CD4-positive, alpha-beta T cell (primary cell): ENCODE results near the gene TBX4. TPM values are rescaled to one million over a fixed set of nuclear protein-coding genes. Genes with fewer than 3 reads are reported as not detected.

ENCODE experiments used
- ATAC-seq: fragments of 200-7000 bp; cut with Tn5 transposase; one replicate; pipeline ENCODE4 v1.10.0; 2022; ENCODE audit warnings: mild to moderate bottlenecking; ENCODE audit not compliant: poor library complexity
- CTCF ChIA-PET: fragments of 350-600 bp; sonication (Branson Sonifier 250); formaldehyde crosslinking; loops from one replicate; lab custom pipeline; 2021; ENCODE audit warnings: antibody characterized with exemption, inconsistent platforms; lab: Charles Lee
- POLR2A ChIA-PET: fragments of 350-600 bp; sonication (Branson Sonifier 250); formaldehyde crosslinking; loops from one replicate; lab custom pipeline; 2021; ENCODE audit warnings: antibody characterized with exemption, inconsistent platforms; lab: Charles Lee
- DNase-seq, 14 experiments: peaks; one replicate each; pipeline ENCODE4 v3.0.0-alpha.2; 2013 to 2020; ENCODE audit warnings: mixed read lengths in 2 of 14
- H3K27ac ChIP-seq, 2 donors: one replicate each; pipeline versions ENCODE4 v1.5.1 to v1.7.0; 2013; ENCODE audit warnings: low read length in 2 of 2, low read depth in 1 of 2, mild to moderate bottlenecking in 1 of 2
- H3K27me3 ChIP-seq, 2 experiments: 1 replicate in 1 of 2; 2 replicates in 1 of 2; pipeline versions ENCODE4 v1.6.1 to v1.7.0; 2013; ENCODE audit warnings: low read length in 2 of 2, control low read depth in 1 of 2, mild to moderate bottlenecking in 1 of 2, moderate library complexity in 1 of 2; ENCODE audit not compliant: insufficient read depth in 2 of 2, control insufficient read depth in 1 of 2
- H3K36me3 ChIP-seq: one replicate; pipeline ENCODE4 v1.6.1; 2013; ENCODE audit warnings: low read length, control low read depth; ENCODE audit not compliant: insufficient read depth
- H3K4me1 ChIP-seq: one replicate; pipeline ENCODE4 v1.6.1; 2013; ENCODE audit warnings: low read length, control low read depth; ENCODE audit not compliant: insufficient read depth
- H3K4me3 ChIP-seq: one replicate; pipeline ENCODE4 v1.5.1; 2013; ENCODE audit warnings: mild to moderate bottlenecking, low read length, moderate library complexity
- H3K9me3 ChIP-seq, 2 experiments: 1 replicate in 1 of 2; 2 replicates in 1 of 2; pipeline versions ENCODE4 v1.6.1 to v1.7.0; 2013; ENCODE audit warnings: low read length in 2 of 2, mild to moderate bottlenecking in 2 of 2, control low read depth in 1 of 2, moderate library complexity in 1 of 2; ENCODE audit not compliant: control insufficient read depth in 1 of 2, insufficient read depth in 1 of 2
- H3K27ac Mint-ChIP-seq: one replicate; pipeline ENCODE4 v1.8.0; 2020; ENCODE audit warnings: mixed read lengths
- H3K27me3 Mint-ChIP-seq: one replicate; pipeline ENCODE4 v1.8.0; 2021; ENCODE audit warnings: mixed read lengths
- H3K36me3 Mint-ChIP-seq: one replicate; pipeline ENCODE4 v1.8.0; 2021; ENCODE audit warnings: low read depth, mixed read lengths
- H3K4me1 Mint-ChIP-seq: one replicate; pipeline ENCODE4 v1.8.0; 2021; ENCODE audit warnings: low read depth, mixed read lengths
- H3K4me3 Mint-ChIP-seq: one replicate; pipeline ENCODE4 v1.8.0; 2020; ENCODE audit warnings: mild to moderate bottlenecking, mixed read lengths
- H3K9me3 Mint-ChIP-seq: one replicate; pipeline ENCODE4 v1.8.0; 2020; ENCODE audit warnings: mixed read lengths
- intact Hi-C, 2 experiments: fragments of 100-400 bp; cut with DNase I in 1 of 2; cut with micrococcal nuclease in 1 of 2; formaldehyde crosslinking; loops; one replicate each; pipeline versions ENCODE4 v1.15.1 to v1.9.0; 2023 to 2025; cut with DNase I, micrococcal nuclease
- total RNA-seq, 174 experiments: library from RNA in 2 of 174; stranded (reverse) in 2 of 174; gene quantifications; one replicate each; pipeline ENCODE4 v1.2.3 and lab custom pipeline; 2021 to 2026
- TF ChIP-seq, protein P1 (sequence below): fragments of 200-600 bp; IDR thresholded peaks from one replicate; pipeline ENCODE4 v1.8.0; 2022; ENCODE audit warnings: antibody characterized with exemption, mild to moderate bottlenecking

Gene TBX4
- total RNA-seq, 2 experiments from 2014 or later = not detected

DNA sequence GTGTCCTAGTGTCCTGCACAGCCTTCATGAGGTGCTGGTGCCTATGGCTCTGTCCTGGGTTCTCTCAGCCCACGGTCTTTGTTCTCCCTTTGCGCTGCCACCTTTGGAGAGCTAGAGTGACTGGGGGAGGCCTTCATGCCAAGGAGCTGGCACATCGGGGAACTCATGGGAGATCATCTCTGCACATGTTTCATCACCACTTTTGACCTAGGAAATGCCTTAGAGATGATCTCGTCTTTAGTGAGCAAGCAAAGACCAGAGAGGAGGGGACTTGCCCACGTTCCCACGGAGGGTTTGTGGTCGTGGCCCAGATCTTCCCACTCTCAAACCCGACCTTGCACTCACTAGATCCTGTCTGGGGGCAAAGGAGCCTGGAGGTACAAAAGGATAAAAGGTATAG is 23.5 kb downstream of the TBX4 start:
- ChIA-PET POLR2A (no interaction called here), CTCF (no interaction called here)
- Mint-ChIP-seq H3K27me3 (peaks cover 17% of the 10 kb centered on the region), H3K36me3 (no peaks in the 10 kb centered on the region), H3K9me3 (no peaks in the 10 kb centered on the region), H3K27ac (no peak overlapping the region), H3K4me1 (no peaks in the 10 kb centered on the region), H3K4me3 (no peak overlapping the region)
- Histone ChIP-seq H3K27me3 (peaks cover 0 to 10% of the 10 kb centered on the region in 2 experiments), H3K9me3 (peaks cover 0 to 6% of the 10 kb centered on the region in 2 experiments), H3K4me3 (no peak overlapping the region), H3K36me3 (no peaks in the 10 kb centered on the region), H3K27ac (no peak overlapping the region), H3K4me1 (no peaks in the 10 kb centered on the region)
- intact Hi-C loops = no loop called here
- TF ChIP-seq, protein P1, sequence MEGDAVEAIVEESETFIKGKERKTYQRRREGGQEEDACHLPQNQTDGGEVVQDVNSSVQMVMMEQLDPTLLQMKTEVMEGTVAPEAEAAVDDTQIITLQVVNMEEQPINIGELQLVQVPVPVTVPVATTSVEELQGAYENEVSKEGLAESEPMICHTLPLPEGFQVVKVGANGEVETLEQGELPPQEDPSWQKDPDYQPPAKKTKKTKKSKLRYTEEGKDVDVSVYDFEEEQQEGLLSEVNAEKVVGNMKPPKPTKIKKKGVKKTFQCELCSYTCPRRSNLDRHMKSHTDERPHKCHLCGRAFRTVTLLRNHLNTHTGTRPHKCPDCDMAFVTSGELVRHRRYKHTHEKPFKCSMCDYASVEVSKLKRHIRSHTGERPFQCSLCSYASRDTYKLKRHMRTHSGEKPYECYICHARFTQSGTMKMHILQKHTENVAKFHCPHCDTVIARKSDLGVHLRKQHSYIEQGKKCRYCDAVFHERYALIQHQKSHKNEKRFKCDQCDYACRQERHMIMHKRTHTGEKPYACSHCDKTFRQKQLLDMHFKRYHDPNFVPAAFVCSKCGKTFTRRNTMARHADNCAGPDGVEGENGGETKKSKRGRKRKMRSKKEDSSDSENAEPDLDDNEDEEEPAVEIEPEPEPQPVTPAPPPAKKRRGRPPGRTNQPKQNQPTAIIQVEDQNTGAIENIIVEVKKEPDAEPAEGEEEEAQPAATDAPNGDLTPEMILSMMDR = no peak
- no peak for ATAC-seq
- peak in 1 of 14 experiments; percentile 1 for DNase-seq

DNA sequence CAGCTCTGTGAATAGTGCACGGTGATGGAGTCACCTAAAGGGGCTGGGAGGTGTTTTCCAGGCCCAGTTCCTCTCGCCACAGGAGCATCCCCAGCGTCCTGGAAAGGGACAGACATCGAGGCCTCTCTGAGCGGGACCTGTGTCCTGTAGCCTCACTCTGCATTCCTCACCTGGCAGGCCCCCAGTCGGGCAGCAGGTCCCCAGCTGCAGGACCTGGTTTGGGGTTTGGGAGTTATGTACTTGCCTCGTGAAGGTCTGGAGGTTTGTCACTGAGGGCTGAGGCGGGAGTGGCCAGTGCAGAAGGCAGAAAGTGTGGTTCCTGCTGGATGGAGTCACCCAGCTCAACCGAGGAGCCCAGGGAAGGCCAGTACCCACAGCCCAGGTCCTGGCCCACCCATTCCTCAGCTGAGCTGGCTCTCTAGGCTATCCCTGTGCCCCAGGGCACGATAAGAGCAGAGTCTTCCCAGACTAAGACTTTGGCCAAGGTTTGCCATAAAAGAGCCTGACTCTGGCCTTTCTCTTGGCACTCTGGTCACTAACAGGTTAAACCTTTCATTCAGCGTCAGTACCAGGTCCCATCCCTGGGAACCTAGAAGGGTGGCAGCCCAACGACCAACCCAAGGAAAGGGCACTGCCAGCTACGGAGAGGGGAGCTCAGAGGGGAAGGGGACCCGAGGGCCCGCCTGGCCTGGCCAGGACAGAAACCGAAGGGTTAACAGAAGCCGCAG is 24.4 kb downstream of the TBX4 start:
- no peak for ATAC-seq
- H3K4me1 ChIP-seq = no peaks in the 10 kb centered on the region
- TF ChIP-seq, protein P1 = no peak
- H3K27me3 Mint-ChIP-seq = peaks cover 20% of the 10 kb centered on the region
- H3K4me1 Mint-ChIP-seq = no peaks in the 10 kb centered on the region
- H3K27ac ChIP-seq = no peak overlapping the region
- H3K36me3 ChIP-seq = no peaks in the 10 kb centered on the region
- no peaks in the 10 kb centered on the region for H3K9me3 Mint-ChIP-seq
- H3K27ac Mint-ChIP-seq = no peak overlapping the region
- no peaks in the 10 kb centered on the region for H3K36me3 Mint-ChIP-seq
- H3K4me3 ChIP-seq = no peak overlapping the region
- no peak overlapping the region for H3K4me3 Mint-ChIP-seq
- H3K9me3 ChIP-seq = peaks cover 0 to 6% of the 10 kb centered on the region in 2 experiments
- CTCF ChIA-PET = no interaction called here
- intact Hi-C loops = no loop called here
- peak in 1 of 14 experiments; percentile 20 for DNase-seq
- POLR2A ChIA-PET = no interaction called here
- H3K27me3 ChIP-seq = peaks cover 0 to 10% of the 10 kb centered on the region in 2 experiments

DNA sequence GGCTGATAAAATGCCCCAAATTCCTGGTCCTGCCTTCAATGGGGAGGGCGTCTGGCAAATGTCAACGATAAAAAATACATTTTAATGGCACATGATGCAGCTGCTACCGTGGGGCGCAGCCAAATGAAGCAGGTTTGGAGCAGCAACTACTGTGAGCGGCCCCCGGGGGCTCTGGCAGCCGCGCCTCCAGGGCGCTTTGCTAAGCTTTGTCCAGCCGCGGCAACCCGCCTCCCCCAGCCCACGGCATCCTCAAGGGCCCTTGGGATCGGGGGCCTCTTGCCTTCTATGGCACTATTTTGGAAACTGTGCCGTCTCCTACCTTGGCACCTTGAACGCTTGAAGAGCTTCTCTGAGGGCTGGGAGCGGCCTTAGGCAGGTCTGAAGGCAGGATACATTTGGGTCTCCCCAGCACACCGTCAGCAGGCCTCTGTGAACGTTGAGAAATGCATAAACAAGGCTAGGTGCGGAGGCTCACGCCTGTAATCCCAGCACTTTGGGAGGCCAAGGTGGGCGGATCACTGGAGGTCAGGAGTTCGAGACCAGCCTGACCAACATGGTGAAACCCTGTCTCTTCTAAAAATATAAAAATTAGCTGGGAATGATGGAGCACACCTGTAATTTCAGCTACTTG is 25.1 kb downstream of the TBX4 start:
- TF ChIP-seq, protein P1 = no peak
- ChIA-PET POLR2A (no interaction called here), CTCF (no interaction called here)
- Histone ChIP-seq H3K9me3 (peaks cover 0 to 6% of the 10 kb centered on the region in 2 experiments), H3K27me3 (peaks cover 0 to 10% of the 10 kb centered on the region in 2 experiments), H3K27ac (no peak overlapping the region), H3K4me3 (no peak overlapping the region), H3K36me3 (no peaks in the 10 kb centered on the region), H3K4me1 (no peaks in the 10 kb centered on the region)
- Mint-ChIP-seq H3K36me3 (no peaks in the 10 kb centered on the region), H3K9me3 (no peaks in the 10 kb centered on the region), H3K4me1 (no peaks in the 10 kb centered on the region), H3K27ac (no peak overlapping the region), H3K27me3 (peaks cover 20% of the 10 kb centered on the region), H3K4me3 (no peak overlapping the region)
- intact Hi-C loops = no loop called here
- DNase-seq = no peak
- no peak for ATAC-seq
